H7 (cell line): ENCODE data around the gene WLS. TPM values are rescaled to one million over a fixed set of nuclear protein-coding genes. Genes with fewer than 3 reads are reported as not detected.

Experiments used
- DNase-seq: peaks from one replicate; pipeline ENCODE4 v3.0.0; 2012
- H3K27me3 ChIP-seq: 2 replicates; pipeline ENCODE4 v1.6.0; 2011; ENCODE audit warnings: mild to moderate bottlenecking, low read length; ENCODE audit not compliant: control insufficient read depth, insufficient read depth
- H3K36me3 ChIP-seq: replicated peaks from 2 replicates; pipeline ENCODE4 v1.5.1; 2011; ENCODE audit warnings: low read length; ENCODE audit not compliant: control insufficient read depth, insufficient read depth
- H3K4me3 ChIP-seq: 2 replicates; pipeline ENCODE4 v1.5.1; 2011; ENCODE audit warnings: low read depth, mild to moderate bottlenecking, control low read depth, low read length, moderate library complexity; ENCODE audit not compliant: insufficient read depth
- total RNA-seq: library from RNA; depleted of rRNA; stranded (reverse); fragments of >200 nt; shearing (Covaris generic); gene quantifications from 2 replicates; pipeline ENCODE4 v1.2.3, GENCODE V29; 2014

WLS gene
- total RNA-seq, 1 experiment from 2014 or later, result 9.5 TPM

GRCh38 chr1:68198752-68199151 is 33.6 kb downstream of the WLS start:
- no peaks in the 10 kb centered on the region for H3K36me3 ChIP-seq
- H3K4me3 ChIP-seq, result no peak overlapping the region
- DNase-seq, result no peak
- H3K27me3 ChIP-seq, result no peaks in the 10 kb centered on the region

DNA sequence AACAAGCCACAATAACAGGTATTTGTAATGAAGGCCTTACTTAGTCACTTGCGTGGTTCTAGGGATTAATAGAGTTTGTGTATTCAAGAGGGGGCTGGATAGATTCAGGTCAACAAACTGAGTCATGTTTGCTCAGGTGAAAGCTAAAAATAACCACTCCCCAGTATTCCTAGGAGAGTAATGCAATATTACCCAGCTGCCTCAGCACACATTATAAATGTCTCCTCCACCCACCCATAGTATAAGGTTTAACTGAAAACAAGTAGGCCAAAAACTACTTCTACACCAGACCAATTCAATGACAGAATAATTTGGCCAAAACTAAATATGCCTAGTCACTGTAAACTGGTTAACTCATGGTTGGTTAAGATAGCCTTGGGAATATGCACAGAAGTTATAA is 34.4 kb downstream of the WLS start:
- DNase-seq, result no peak
- H3K36me3 ChIP-seq, result no peaks in the 10 kb centered on the region
- H3K27me3 ChIP-seq, result no peaks in the 10 kb centered on the region
- no peak overlapping the region for H3K4me3 ChIP-seq

DNA sequence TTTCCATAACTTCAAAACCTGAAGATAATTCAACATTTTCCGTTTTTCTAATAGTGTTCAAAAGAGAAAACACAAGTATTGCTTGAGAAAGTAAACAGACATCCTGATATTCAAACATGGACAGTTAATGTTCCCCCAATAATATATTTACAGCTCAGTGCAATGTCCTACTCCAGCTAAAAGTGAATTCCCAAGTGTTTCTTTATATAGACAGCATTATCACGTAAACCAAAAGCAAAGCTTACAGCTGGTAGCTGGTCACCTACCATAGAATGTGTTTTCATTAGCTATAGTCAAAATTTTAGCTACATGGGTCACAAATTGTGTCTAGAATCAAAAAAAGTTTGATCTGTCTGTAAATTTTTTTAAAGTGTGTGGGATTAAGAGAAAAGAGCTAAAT is 34.9 kb downstream of the WLS start:
- Histone ChIP-seq H3K4me3 (no peak overlapping the region), H3K27me3 (no peaks in the 10 kb centered on the region), H3K36me3 (no peaks in the 10 kb centered on the region)
- DNase-seq, result no peak

GRCh38 chr1:68196676-68197075 is 35.6 kb downstream of the WLS start:
- Histone ChIP-seq H3K27me3 (no peaks in the 10 kb centered on the region), H3K36me3 (no peaks in the 10 kb centered on the region), H3K4me3 (no peak overlapping the region)
- DNase-seq, result no peak

DNA sequence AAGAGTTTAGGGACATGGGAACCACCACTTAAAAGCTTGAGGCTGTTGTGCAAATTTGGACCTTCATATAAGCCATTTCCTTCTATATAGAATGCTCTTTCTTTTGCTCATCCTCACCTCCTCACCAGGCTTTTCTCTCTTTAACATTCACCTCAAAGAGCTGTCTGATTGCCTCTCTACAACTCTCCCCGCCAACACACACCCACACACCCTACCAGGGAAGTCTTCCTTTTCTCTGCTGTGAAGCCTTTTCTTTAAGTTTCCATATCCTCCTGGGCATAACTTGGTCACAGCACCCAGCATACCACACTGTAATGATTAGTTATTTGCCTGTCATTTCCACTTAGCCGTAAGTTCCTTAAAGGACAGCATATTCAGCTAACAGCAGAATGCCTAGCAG is 40.6 kb downstream of the WLS start:
- DNase-seq, result no peak
- H3K27me3 ChIP-seq, result no peaks in the 10 kb centered on the region
- H3K4me3 ChIP-seq, result no peak overlapping the region
- no peaks in the 10 kb centered on the region for H3K36me3 ChIP-seq

DNA sequence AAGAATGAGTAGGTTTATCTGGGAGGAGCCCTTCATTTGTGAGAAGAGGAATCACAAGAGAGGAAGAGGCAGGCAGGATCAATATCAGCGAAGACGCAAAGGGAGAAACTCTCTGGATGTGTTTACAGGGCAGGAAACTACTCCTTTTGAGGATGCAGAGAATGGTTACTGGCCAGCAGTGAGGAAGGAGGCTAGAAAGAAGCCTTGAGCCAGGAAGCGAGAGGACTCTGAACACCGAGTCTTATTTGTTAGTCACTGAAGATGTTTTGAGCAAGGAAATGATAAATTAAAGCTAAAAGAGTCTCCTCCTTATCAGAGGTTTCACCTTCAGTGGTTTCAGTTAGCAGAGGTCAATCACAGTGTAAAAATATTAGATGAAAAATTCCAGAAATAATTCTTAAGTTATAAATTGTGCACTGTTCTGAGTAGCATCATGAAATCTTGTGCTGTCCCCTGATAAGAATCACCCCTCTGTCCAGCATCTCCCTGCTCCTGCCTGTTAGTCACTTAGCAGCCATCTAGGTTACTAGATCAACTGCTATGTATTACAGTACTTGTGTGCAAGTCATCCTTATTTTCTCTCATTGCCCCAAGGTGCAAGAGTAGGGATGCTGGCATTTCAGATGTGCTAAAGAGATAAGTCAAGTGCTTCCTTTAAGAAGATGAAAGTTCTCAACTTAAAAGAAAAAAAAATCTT is 43.5 kb downstream of the WLS start:
- H3K4me3 ChIP-seq, result no peak overlapping the region
- no peaks in the 10 kb centered on the region for H3K36me3 ChIP-seq
- DNase-seq, result no peak
- no peaks in the 10 kb centered on the region for H3K27me3 ChIP-seq

- no peaks in the 10 kb centered on the region for H3K36me3 ChIP-seq
- no peak overlapping the region for H3K4me3 ChIP-seq
- DNase-seq, result no peak
- H3K27me3 ChIP-seq, result no peaks in the 10 kb centered on the region
These were observed 44.2 kb downstream of the WLS start for GRCh38 chr1:68188060-68188538.

- no peaks in the 10 kb centered on the region; the same call in 1 of the 2 replicates for H3K27me3 ChIP-seq
- H3K36me3 ChIP-seq, result no peaks in the 10 kb centered on the region
- no peak for DNase-seq
- no peak overlapping the region for H3K4me3 ChIP-seq
These were observed 46.6 kb downstream of the WLS start for GRCh38 chr1:68185743-68186142.

- Histone ChIP-seq H3K27me3 (no peaks in the 10 kb centered on the region; the same call in 1 of the 2 replicates), H3K36me3 (no peaks in the 10 kb centered on the region), H3K4me3 (no peak overlapping the region)
- no peak for DNase-seq
These were observed 48.4 kb downstream of the WLS start for GRCh38 chr1:68183895-68184294.

GRCh38 chr1:68181165-68181556 is 51.2 kb downstream of the WLS start:
- no peak for DNase-seq
- Histone ChIP-seq H3K36me3 (no peaks in the 10 kb centered on the region), H3K27me3 (no peaks in the 10 kb centered on the region; the same call in 1 of the 2 replicates), H3K4me3 (no peak overlapping the region)

- H3K4me3 ChIP-seq, result no peak overlapping the region
- H3K36me3 ChIP-seq, result no peaks in the 10 kb centered on the region
- no peak for DNase-seq
- H3K27me3 ChIP-seq, result no peaks in the 10 kb centered on the region; the same call in 1 of the 2 replicates
These were observed 51.7 kb downstream of the WLS start for GRCh38 chr1:68180441-68181164.

- Histone ChIP-seq H3K27me3 (no peaks in the 10 kb centered on the region; the same call in 1 of the 2 replicates), H3K36me3 (no peaks in the 10 kb centered on the region), H3K4me3 (no peak overlapping the region)
- no peak for DNase-seq
These were observed 53.4 kb downstream of the WLS start for GRCh38 chr1:68178821-68179490.

GRCh38 chr1:68175621-68176398 is 56.5 kb downstream of the WLS start:
- Histone ChIP-seq H3K4me3 (no peak overlapping the region), H3K27me3 (no peaks in the 10 kb centered on the region), H3K36me3 (no peaks in the 10 kb centered on the region)
- DNase-seq, result no peak

GRCh38 chr1:68174738-68175113 is 57.6 kb downstream of the WLS start:
- Histone ChIP-seq H3K36me3 (no peaks in the 10 kb centered on the region), H3K4me3 (no peak overlapping the region), H3K27me3 (no peaks in the 10 kb centered on the region; the same call in 1 of the 2 replicates)
- DNase-seq, result no peak
